K562 (cell line): ENCODE data around the gene SLC34A3. TPM values are rescaled to one million over a fixed set of nuclear protein-coding genes. Genes with fewer than 3 reads are reported as not detected.

ENCODE experiments used
- ARID4B ChIP-seq: sonication (generic); formaldehyde crosslinking; IDR thresholded peaks from 2 replicates; pipeline ENCODE4 v1.8.0; 2022; ENCODE audit warnings: mild to moderate bottlenecking, missing genetic modification reagents
- EP300 ChIP-seq: IDR thresholded peaks from 2 replicates; pipeline ENCODE4 v1.6.1; 2012; ENCODE audit warnings: low read length, improper control_type of control experiment
- FOXA3 ChIP-seq, 2 experiments: fragments of 450-650 bp in 1 of 2; sonication (generic) in 1 of 2; formaldehyde crosslinking; IDR thresholded peaks in 1 of 2; conservative IDR thresholded peaks in 1 of 2; 2 replicates each; pipeline versions ENCODE4 v1.4.0 to v1.8.0; 2020 to 2022; ENCODE audit warnings: mild to moderate bottlenecking in 2 of 2, missing genetic modification reagents in 1 of 2
- GTF2E2 ChIP-seq: fragments of 200-800 bp; sonication (Bioruptor generic); IDR thresholded peaks from 2 replicates; pipeline ENCODE4 v1.6.1; 2016; ENCODE audit warnings: missing genetic modification characterization, missing compliant biosample characterization
- GTF2F1 ChIP-seq: IDR thresholded peaks from 2 replicates; pipeline ENCODE4 v1.6.1; 2011; ENCODE audit warnings: low read depth, low read length, improper control_type of control experiment
- HDAC8 ChIP-seq: fragments of 450-650 bp; IDR thresholded peaks from 2 replicates; pipeline ENCODE4 v1.6.1; 2016; ENCODE audit warnings: mild to moderate bottlenecking, missing genetic modification characterization, moderate library complexity, missing compliant biosample characterization
- HMGN3 ChIP-seq: IDR thresholded peaks from 2 replicates; pipeline ENCODE4 v1.6.1; 2011; ENCODE audit warnings: borderline replicate concordance, low read depth, mild to moderate bottlenecking, mixed read lengths, low read length; ENCODE audit not compliant: insufficient read length; ENCODE audit errors: extremely low read depth
- KLF16 ChIP-seq: IDR thresholded peaks from 2 replicates; pipeline ENCODE4 v1.6.1; 2016; ENCODE audit warnings: antibody characterized with exemption
- MYNN ChIP-seq, 2 experiments: sonication (generic); formaldehyde crosslinking in 1 of 2; IDR thresholded peaks; 2 replicates each; pipeline versions ENCODE4 v1.5.0 to v1.6.1; 2016 to 2020; ENCODE audit warnings: antibody characterized with exemption in 1 of 2, missing genetic modification reagents in 1 of 2
- NBN ChIP-seq: fragments of 450-650 bp; IDR thresholded peaks from 2 replicates; pipeline ENCODE4 v1.6.1; 2016; ENCODE audit warnings: low read depth, mild to moderate bottlenecking
- NEUROD1 ChIP-seq: fragments of 150-350 bp; IDR thresholded peaks from 2 replicates; pipeline ENCODE4 v1.6.1; 2014; ENCODE audit warnings: borderline replicate concordance, low read length, low read depth; ENCODE audit not compliant: partially characterized antibody
- NR2C1 ChIP-seq, 2 experiments: fragments of 450-650 bp; IDR thresholded peaks; 2 replicates each; pipeline ENCODE4 v1.6.1; 2017; ENCODE audit warnings: mild to moderate bottlenecking in 2 of 2, antibody characterized with exemption in 1 of 2, inconsistent platforms in 1 of 2, missing compliant biosample characterization in 1 of 2, missing genetic modification characterization in 1 of 2
- NR2C2 ChIP-seq, 2 experiments: fragments of 200-800 bp in 1 of 2; sonication (Bioruptor generic) in 1 of 2; sonication (generic) in 1 of 2; formaldehyde crosslinking in 1 of 2; IDR thresholded peaks; 2 replicates each; pipeline versions ENCODE4 v1.6.1 to v1.8.0; 2016 to 2022; ENCODE audit warnings: mild to moderate bottlenecking in 1 of 2, missing compliant biosample characterization in 1 of 2, missing genetic modification characterization in 1 of 2, missing genetic modification reagents in 1 of 2
- PTRF ChIP-seq: fragments of 450-650 bp; IDR thresholded peaks from 2 replicates; pipeline ENCODE4 v1.6.1; 2016; ENCODE audit warnings: mild to moderate bottlenecking, missing genetic modification characterization, missing compliant biosample characterization
- TGIF2 ChIP-seq: sonication (generic); formaldehyde crosslinking; IDR thresholded peaks from 2 replicates; pipeline ENCODE4 v1.8.1; 2022; ENCODE audit warnings: mild to moderate bottlenecking, missing genetic modification reagents, moderate library complexity
- ZNF239 ChIP-seq: fragments of 250-450 bp; sonication (Bioruptor Pico); IDR thresholded peaks from 2 replicates; pipeline ENCODE4 v1.4.0; 2020; ENCODE audit warnings: mild to moderate bottlenecking
- ZNF253 ChIP-seq: fragments of 250-450 bp; sonication (Bioruptor Pico); conservative IDR thresholded peaks from 2 replicates; pipeline ENCODE4 v1.6.1; 2021; ENCODE audit warnings: mild to moderate bottlenecking
- polyA plus RNA-seq, 8 experiments: library from polyadenylated mRNA; depleted of rRNA in 4 of 8; stranded (reverse) in 5 of 8; unstranded in 3 of 8; fragments of >200 nt; fragmentation: Nextera tagmentation in 2 of 8; fragmentation: Illumina TruSeq in 1 of 8; extraction: Ambion mirVana in 2 of 8; extraction: Trizol in 1 of 8; gene quantifications; 2 replicates each; pipeline versions ENCODE4 v1.2.1 to v1.2.3, GENCODE V29; 2011 to 2014; ENCODE audit warnings: inconsistent platforms in 1 of 8, missing spikeins in 1 of 8
- total RNA-seq, 7 experiments: library from RNA; depleted of rRNA in 6 of 7; stranded (reverse); fragments of >200 nt in 6 of 7; fragmentation: Illumina TruSeq in 2 of 7; extraction: Trizol in 2 of 7; gene quantifications; 2 replicates each; pipeline versions ENCODE4 v1.2.1 to v1.2.3, GENCODE V29; 2011 to 2021; ENCODE audit warnings: low replicate concordance in 1 of 7
- TF ChIP-seq, protein P1 (sequence below): sonication (generic); formaldehyde crosslinking; IDR thresholded peaks from 2 replicates; pipeline ENCODE4 v1.8.1; 2022; ENCODE audit warnings: missing genetic modification reagents
- TF ChIP-seq, protein P2 (sequence below): fragments of 450-650 bp; IDR thresholded peaks from 2 replicates; pipeline ENCODE4 v1.6.1; 2017; ENCODE audit warnings: mild to moderate bottlenecking, moderate library complexity

SLC34A3 gene
- total and polyA plus RNA-seq, 9 of the 15 experiments (the other 6 are each of a cell fraction or from before 2014, with no cell fraction given): not detected

GRCh38 chr9:137218754-137219271 lies 11.9 kb upstream of the SLC34A3 start (continued):
- TF ChIP-seq EP300: peak; percentile 77
- TF ChIP-seq NBN: no peak
- peak; percentile 85 for TF ChIP-seq NEUROD1
- no peak for TF ChIP-seq ZNF253 (CRISPR knock-in tag)
- TF ChIP-seq GTF2E2 (tag): no peak
- TF ChIP-seq, protein P1, sequence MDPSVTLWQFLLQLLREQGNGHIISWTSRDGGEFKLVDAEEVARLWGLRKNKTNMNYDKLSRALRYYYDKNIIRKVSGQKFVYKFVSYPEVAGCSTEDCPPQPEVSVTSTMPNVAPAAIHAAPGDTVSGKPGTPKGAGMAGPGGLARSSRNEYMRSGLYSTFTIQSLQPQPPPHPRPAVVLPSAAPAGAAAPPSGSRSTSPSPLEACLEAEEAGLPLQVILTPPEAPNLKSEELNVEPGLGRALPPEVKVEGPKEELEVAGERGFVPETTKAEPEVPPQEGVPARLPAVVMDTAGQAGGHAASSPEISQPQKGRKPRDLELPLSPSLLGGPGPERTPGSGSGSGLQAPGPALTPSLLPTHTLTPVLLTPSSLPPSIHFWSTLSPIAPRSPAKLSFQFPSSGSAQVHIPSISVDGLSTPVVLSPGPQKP (CRISPR knock-in tag): no peak
- TF ChIP-seq, protein P2, sequence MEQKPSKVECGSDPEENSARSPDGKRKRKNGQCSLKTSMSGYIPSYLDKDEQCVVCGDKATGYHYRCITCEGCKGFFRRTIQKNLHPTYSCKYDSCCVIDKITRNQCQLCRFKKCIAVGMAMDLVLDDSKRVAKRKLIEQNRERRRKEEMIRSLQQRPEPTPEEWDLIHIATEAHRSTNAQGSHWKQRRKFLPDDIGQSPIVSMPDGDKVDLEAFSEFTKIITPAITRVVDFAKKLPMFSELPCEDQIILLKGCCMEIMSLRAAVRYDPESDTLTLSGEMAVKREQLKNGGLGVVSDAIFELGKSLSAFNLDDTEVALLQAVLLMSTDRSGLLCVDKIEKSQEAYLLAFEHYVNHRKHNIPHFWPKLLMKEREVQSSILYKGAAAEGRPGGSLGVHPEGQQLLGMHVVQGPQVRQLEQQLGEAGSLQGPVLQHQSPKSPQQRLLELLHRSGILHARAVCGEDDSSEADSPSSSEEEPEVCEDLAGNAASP: no peak
- peak in 1 of 2 experiments; percentile 94; a peak in 2 of 4 replicates for TF ChIP-seq FOXA3 (CRISPR knock-in tag; conservative IDR thresholded peaks at IDR 0.05 in 1 of 2, IDR thresholded peaks at IDR 0.05 in 1 of 2)
- peak; percentile 12; the same call in 1 of the 2 replicates for TF ChIP-seq KLF16
- TF ChIP-seq GTF2F1: no peak
- no peak for TF ChIP-seq PTRF (tag)
- peak; percentile 20; the same call in 1 of the 2 replicates for TF ChIP-seq ZNF239
- peak; percentile 40 for TF ChIP-seq NR2C1 (IDR thresholded peaks at IDR 0.05)
- peak; percentile 53; the same call in 1 of the 2 replicates for TF ChIP-seq NR2C1 (tag; IDR thresholded peaks at IDR 0.05)
- TF ChIP-seq NR2C2 (CRISPR knock-in tag; IDR thresholded peaks at IDR 0.05): no peak
- peak; percentile 56 for TF ChIP-seq NR2C2 (tag; IDR thresholded peaks at IDR 0.05)
- TF ChIP-seq ARID4B: peak; percentile 90
- TF ChIP-seq HDAC8 (tag): peak; percentile 58; the same call in 1 of the 2 replicates
- peak; percentile 97 for TF ChIP-seq MYNN (IDR thresholded peaks at IDR 0.05)
- no peak for TF ChIP-seq MYNN (CRISPR knock-in tag; IDR thresholded peaks at IDR 0.05)
- TF ChIP-seq TGIF2: no peak
- peak; percentile 92 for TF ChIP-seq HMGN3
